ENCODE results near the gene GPSM1. TPM values are rescaled to one million over a fixed set of nuclear protein-coding genes. Genes with fewer than 3 reads are reported as not detected.

GPSM1 gene
- total RNA-seq, 2 donors from 2014 or later, result 2.3 to 3.4 TPM

DNA sequence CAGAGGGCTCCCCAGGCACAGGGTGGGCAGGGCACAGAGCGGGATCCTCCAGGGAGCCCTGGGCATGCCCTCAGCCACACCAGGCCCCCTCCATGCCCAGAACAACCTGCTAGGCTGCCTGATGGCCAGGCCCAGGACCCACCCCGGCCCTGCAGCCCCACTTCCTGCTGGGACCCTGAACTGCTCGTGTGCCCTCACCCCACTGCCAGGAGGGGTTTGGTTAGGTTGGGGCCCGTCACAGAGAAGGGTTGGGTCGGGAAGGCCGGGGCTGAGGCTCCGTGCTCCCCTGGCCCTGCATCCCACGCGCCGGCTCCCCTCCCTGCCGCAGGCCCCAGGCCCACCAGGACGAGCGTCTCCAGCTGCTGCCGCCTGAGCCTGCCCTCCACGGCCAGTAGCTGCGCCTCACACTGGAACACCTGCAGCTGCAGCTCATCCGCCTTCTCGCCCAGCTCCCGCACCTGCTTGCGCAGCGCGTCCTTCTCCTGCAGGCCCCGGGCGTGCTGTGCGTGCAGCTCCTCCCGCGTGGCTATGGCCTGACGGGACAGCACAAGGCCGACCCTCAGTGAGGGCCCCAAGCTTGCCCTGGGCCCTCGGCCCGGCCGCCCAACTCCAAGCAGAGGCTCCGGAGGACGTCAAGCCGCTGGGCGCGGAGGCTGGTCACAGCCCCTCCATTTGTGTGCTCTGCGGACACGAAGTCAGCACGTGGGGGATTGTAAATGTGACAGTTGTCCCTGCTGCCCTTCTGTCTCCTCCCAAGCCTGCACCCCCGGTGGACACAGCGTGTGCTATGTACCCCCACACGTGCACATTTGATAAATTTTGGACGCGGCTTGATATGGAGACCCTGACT lies 40.2 kb downstream of the GPSM1 start:
- intact Hi-C loops (cut with DNase I), result no loop called here
- Histone ChIP-seq H3K27ac (no peak overlapping the region), H3K4me1 (peaks cover 7% of the 10 kb centered on the region), H3K9me3 (no peaks in the 10 kb centered on the region), H3K27me3 (no peaks in the 10 kb centered on the region), H3K36me3 (no peaks in the 10 kb centered on the region), H3K9ac (ENCODE audit: low read depth in 2 of 2, low read length in 2 of 2) (no peak overlapping the region), H3K4me3 (no peak overlapping the region)
- DNase-seq, result no peak
- TF ChIP-seq, protein P1, sequence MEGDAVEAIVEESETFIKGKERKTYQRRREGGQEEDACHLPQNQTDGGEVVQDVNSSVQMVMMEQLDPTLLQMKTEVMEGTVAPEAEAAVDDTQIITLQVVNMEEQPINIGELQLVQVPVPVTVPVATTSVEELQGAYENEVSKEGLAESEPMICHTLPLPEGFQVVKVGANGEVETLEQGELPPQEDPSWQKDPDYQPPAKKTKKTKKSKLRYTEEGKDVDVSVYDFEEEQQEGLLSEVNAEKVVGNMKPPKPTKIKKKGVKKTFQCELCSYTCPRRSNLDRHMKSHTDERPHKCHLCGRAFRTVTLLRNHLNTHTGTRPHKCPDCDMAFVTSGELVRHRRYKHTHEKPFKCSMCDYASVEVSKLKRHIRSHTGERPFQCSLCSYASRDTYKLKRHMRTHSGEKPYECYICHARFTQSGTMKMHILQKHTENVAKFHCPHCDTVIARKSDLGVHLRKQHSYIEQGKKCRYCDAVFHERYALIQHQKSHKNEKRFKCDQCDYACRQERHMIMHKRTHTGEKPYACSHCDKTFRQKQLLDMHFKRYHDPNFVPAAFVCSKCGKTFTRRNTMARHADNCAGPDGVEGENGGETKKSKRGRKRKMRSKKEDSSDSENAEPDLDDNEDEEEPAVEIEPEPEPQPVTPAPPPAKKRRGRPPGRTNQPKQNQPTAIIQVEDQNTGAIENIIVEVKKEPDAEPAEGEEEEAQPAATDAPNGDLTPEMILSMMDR (IDR thresholded peaks at IDR 0.05), result no peak

DNA sequence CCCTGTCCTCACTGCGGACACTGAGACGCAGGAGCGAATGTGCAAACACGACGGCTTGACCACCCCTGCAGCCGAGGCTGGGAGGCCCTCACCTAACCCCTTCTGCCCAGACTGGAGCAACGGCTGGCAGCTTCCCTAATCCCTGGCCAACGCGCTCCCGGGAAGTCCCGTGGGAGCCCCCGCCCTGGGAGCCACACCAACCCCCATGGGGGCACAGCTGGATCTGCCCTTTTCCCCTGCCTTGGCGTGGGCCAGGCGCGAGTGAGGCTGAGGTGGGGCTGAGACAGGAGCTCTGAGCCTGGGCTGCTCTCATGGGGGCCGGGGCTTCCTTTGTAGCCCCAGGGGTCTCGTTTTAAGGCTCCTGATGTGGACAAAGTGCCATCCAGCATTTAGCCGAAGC lies 40.9 kb downstream of the GPSM1 start:
- no peak overlapping the region for H3K4me3 ChIP-seq
- H3K36me3 ChIP-seq, result no peaks in the 10 kb centered on the region
- H3K27me3 ChIP-seq, result no peaks in the 10 kb centered on the region
- TF ChIP-seq, protein P1 (IDR thresholded peaks at IDR 0.05), result no peak
- H3K9ac ChIP-seq (ENCODE audit: low read depth in 2 of 2, low read length in 2 of 2), result no peak overlapping the region
- intact Hi-C loops (cut with DNase I), result no loop called here
- H3K9me3 ChIP-seq, result no peaks in the 10 kb centered on the region
- H3K4me1 ChIP-seq, result peaks cover 4% of the 10 kb centered on the region
- no peak for DNase-seq
- H3K27ac ChIP-seq, result no peak overlapping the region

DNA sequence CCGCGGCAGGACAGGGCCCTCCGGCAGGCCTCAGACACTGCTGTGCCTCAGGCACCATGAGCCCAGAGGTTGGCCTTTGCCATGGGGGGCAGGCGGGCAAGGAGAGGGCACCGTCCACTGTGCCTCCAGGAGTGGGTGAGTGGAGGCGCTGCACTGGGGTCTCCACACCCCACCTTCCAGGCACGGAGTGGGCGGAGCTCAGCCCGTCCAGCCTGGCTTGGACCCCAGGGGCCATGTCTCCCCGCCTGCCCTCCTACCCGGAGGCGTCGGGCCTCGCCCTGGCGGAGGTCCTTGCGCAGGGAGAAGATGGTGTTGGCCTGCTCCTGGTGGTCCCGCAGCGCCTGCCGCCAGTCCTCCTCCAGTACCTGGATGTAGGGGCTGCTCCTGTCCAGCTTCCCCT lies 42.7 kb downstream of the GPSM1 start:
- TF ChIP-seq, protein P1 (IDR thresholded peaks at IDR 0.05), result no peak
- H3K9ac ChIP-seq (ENCODE audit: low read depth in 2 of 2, low read length in 2 of 2), result no peak overlapping the region
- H3K27me3 ChIP-seq, result no peaks in the 10 kb centered on the region
- DNase-seq, result no peak
- no peaks in the 10 kb centered on the region for H3K4me1 ChIP-seq
- no peaks in the 10 kb centered on the region for H3K36me3 ChIP-seq
- no peak overlapping the region for H3K4me3 ChIP-seq
- intact Hi-C loops (cut with DNase I), result no loop called here
- no peaks in the 10 kb centered on the region for H3K9me3 ChIP-seq
- no peak overlapping the region for H3K27ac ChIP-seq

DNA sequence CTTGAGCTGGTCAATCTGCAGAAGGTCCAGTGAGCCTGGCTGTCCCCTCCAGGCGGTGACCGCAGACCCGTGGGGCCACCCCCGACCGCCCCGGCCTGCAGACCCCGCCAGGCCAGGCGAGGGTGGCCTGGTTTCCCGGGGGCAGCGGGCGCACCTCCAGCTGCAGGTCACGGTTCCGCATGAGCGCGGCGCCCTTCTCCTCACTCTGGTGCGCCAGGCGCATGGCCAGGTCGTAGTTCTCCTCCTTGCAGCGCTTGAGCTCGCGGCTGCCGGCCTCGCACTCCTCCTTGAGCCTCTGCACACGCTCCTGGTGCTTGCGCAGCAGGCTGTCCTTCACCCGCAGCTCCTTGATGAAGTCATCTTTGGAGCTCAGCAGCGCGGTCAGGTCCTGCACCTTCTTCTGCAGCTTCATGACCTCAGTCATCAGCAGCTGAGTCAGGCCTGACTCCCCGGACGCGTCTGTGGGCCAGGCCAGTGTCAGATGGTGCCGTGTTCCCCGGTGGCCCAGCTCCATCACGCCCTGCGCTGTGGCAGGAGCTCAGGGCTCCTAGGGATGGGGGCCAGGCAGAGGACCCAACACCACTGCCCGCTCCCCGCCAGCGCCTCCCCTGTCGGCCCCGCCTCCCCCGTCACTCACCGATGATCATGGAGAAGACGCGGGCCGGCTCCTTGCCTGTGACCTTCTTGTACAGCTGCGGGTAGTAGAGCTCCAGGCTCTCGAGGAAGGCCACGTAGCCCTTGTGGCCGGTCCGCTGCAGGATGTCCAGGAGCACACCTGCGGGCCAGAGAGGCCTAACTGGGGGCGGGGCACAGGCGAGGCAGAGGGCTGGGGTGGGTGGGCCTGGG lies 43.6 kb downstream of the GPSM1 start:
- no peaks in the 10 kb centered on the region for H3K27me3 ChIP-seq
- DNase-seq, result no peak
- TF ChIP-seq, protein P1 (IDR thresholded peaks at IDR 0.05), result no peak
- no peaks in the 10 kb centered on the region for H3K36me3 ChIP-seq
- intact Hi-C loops (cut with DNase I), result no loop called here
- no peak overlapping the region for H3K9ac ChIP-seq (ENCODE audit: low read depth in 2 of 2, low read length in 2 of 2)
- no peak overlapping the region for H3K4me3 ChIP-seq
- no peak overlapping the region for H3K27ac ChIP-seq
- no peaks in the 10 kb centered on the region for H3K4me1 ChIP-seq
- H3K9me3 ChIP-seq, result no peaks in the 10 kb centered on the region

DNA sequence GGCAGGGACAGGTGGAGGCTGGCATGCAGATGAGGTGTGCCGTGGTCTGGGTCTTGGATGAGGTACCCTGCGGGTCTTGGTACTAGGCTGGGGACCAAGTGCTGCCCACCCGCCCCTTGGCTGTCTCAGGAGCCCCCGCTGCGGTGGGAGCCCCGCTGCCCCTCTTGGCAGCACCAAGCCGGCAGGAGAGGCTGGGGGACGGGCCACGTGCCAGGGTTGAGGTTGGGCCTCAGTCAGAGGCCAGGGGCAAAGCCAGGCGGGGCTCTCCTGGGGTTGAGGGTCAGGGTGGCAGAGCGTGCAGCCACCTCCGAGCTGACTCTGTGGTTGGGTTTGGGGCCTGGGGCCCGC lies 44.2 kb downstream of the GPSM1 start:
- no peak for DNase-seq
- no peak overlapping the region for H3K27ac ChIP-seq
- H3K4me1 ChIP-seq, result no peaks in the 10 kb centered on the region

More for the DNA sequence above, 44.2 kb downstream of the GPSM1 start:
- intact Hi-C loops (cut with DNase I), result no loop called here
- TF ChIP-seq, protein P1 (IDR thresholded peaks at IDR 0.05), result no peak
- Histone ChIP-seq H3K4me3 (no peak overlapping the region), H3K27me3 (no peaks in the 10 kb centered on the region), H3K9me3 (no peaks in the 10 kb centered on the region), H3K36me3 (no peaks in the 10 kb centered on the region), H3K9ac (ENCODE audit: low read depth in 2 of 2, low read length in 2 of 2) (no peak overlapping the region)
